A549 (cell line): ENCODE results near the gene DELE1.

Experiments
- CEBPB ChIP-seq, 2 experiments: fragments of >200 bp in 1 of 2; sonication (Bioruptor Twin) in 1 of 2; formaldehyde crosslinking in 1 of 2; IDR thresholded peaks; 2 replicates each; pipeline ENCODE4 v1.6.1; 2012 to 2016
- EP300 ChIP-seq, 2 experiments: fragments of >200 bp; sonication (Bioruptor Twin); formaldehyde crosslinking; IDR thresholded peaks; 2 replicates in 1 of 2; 3 replicates in 1 of 2; pipeline ENCODE4 v1.6.1; 2016 to 2017
- GATA3 ChIP-seq: IDR thresholded peaks from 2 replicates; pipeline ENCODE4 v1.6.1; 2012; ENCODE audit warnings: borderline replicate concordance
- NFE2L2 ChIP-seq: fragments of 150-350 bp; conservative IDR thresholded peaks from 2 replicates; pipeline ENCODE4 v1.6.1; 2014; ENCODE audit warnings: low read length
- POLR2A ChIP-seq: IDR thresholded peaks from 2 replicates; pipeline ENCODE4 v1.6.1; 2012; ENCODE audit warnings: mild to moderate bottlenecking, low read length
- SMC3 ChIP-seq: fragments of >200 bp; sonication (Bioruptor Twin); formaldehyde crosslinking; IDR thresholded peaks from 3 replicates; pipeline ENCODE4 v1.6.1; 2018; ENCODE audit warnings: inconsistent platforms
- TF ChIP-seq, protein P1 (sequence below): fragments of >200 bp; sonication (Bioruptor Twin); formaldehyde crosslinking; IDR thresholded peaks from 3 replicates; pipeline ENCODE4 v1.5.1; 2016
- TF ChIP-seq, protein P2 (sequence below): IDR thresholded peaks from 2 replicates; pipeline ENCODE4 v1.6.1; 2012

DNA sequence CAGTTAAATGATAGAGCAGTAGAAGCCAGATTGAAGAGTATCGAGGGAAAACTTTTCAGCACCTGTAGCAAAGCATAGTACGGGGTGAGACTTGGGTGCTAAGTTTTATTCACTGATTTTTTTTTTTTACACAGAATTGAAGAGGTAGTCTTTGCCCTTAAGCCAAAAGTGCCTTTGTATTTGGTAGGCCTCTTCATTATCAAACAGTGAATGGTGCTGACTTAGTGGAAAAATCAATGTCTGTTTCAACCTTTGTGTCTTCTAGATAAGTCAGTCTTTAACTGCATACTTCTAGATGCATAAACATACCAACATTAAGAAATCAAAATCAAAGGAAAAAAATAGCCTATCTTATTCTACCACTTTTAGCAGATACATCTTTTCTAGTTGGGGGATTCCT is 59.0 kb downstream of the DELE1 start:
- TF ChIP-seq, protein P1, sequence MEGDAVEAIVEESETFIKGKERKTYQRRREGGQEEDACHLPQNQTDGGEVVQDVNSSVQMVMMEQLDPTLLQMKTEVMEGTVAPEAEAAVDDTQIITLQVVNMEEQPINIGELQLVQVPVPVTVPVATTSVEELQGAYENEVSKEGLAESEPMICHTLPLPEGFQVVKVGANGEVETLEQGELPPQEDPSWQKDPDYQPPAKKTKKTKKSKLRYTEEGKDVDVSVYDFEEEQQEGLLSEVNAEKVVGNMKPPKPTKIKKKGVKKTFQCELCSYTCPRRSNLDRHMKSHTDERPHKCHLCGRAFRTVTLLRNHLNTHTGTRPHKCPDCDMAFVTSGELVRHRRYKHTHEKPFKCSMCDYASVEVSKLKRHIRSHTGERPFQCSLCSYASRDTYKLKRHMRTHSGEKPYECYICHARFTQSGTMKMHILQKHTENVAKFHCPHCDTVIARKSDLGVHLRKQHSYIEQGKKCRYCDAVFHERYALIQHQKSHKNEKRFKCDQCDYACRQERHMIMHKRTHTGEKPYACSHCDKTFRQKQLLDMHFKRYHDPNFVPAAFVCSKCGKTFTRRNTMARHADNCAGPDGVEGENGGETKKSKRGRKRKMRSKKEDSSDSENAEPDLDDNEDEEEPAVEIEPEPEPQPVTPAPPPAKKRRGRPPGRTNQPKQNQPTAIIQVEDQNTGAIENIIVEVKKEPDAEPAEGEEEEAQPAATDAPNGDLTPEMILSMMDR: no peak
- TF ChIP-seq, protein P2, sequence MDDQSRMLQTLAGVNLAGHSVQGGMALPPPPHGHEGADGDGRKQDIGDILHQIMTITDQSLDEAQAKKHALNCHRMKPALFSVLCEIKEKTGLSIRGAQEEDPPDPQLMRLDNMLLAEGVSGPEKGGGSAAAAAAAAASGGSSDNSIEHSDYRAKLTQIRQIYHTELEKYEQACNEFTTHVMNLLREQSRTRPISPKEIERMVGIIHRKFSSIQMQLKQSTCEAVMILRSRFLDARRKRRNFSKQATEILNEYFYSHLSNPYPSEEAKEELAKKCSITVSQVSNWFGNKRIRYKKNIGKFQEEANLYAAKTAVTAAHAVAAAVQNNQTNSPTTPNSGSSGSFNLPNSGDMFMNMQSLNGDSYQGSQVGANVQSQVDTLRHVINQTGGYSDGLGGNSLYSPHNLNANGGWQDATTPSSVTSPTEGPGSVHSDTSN: no peak
- no peak for TF ChIP-seq NFE2L2
- TF ChIP-seq SMC3: no peak
- TF ChIP-seq GATA3: no peak
- TF ChIP-seq CEBPB (IDR thresholded peaks at IDR 0.05): no peak
- TF ChIP-seq POLR2A: no peak
- TF ChIP-seq EP300 (IDR thresholded peaks at IDR 0.05): no peak
